GM12892 (cell line): ENCODE results near the gene USP5.

Experiments
- POLR2A ChIP-seq: IDR thresholded peaks from 2 replicates; pipeline ENCODE4 v1.6.1; 2011; ENCODE audit warnings: low read depth, low read length, control low read depth
- POLR2AphosphoS5 ChIP-seq: IDR thresholded peaks from 2 replicates; pipeline ENCODE4 v1.6.1; 2011; ENCODE audit warnings: low read depth, low read length, control low read depth

- TF ChIP-seq POLR2A = no peak
- no peak for TF ChIP-seq POLR2AphosphoS5
Observed at GRCh38 chr12:6830999-6831398, 21.0 kb upstream of the USP5 start.
